HEK293 (cell line): Measurements from ENCODE around the gene PRICKLE1.

Experiments
- CTCF ChIA-PET: fragments of 350-600 bp; formaldehyde crosslinking; extraction: SDS; loops from one replicate; lab custom pipeline; 2021; ENCODE audit warnings: antibody characterized with exemption; lab: Yijun Ruan, JAX
- POLR2A ChIA-PET: fragments of 300-600 bp; formaldehyde crosslinking; extraction: SDS; loops from one replicate; lab custom pipeline; 2020; ENCODE audit warnings: antibody characterized with exemption, inconsistent platforms; lab: Yijun Ruan, JAX
- H3K27ac ChIP-seq: fragments of 200-500 bp; sonication (Bioruptor generic); 2 replicates; pipeline ENCODE4 v1.5.1; 2014; ENCODE audit warnings: low read depth, low read length, control low read depth, inconsistent platforms; ENCODE audit errors: extremely low read depth
- H3K36me3 ChIP-seq, 2 experiments: fragments of 200-500 bp in 1 of 2; sonication (Bioruptor generic) in 1 of 2; 1 replicate in 1 of 2; 2 replicates in 1 of 2; pipeline ENCODE4 v1.5.1; 2014 to 2017; ENCODE audit warnings: inconsistent platforms in 2 of 2, low read length in 2 of 2; ENCODE audit not compliant: control insufficient read depth in 2 of 2, insufficient read depth in 1 of 2
- H3K4me1 ChIP-seq: fragments of 200-500 bp; sonication (Bioruptor generic); 2 replicates; pipeline ENCODE4 v1.5.1; 2014; ENCODE audit warnings: mild to moderate bottlenecking, low read length, inconsistent platforms; ENCODE audit not compliant: control insufficient read depth, insufficient read depth
- H3K4me3 ChIP-seq: 2 replicates; pipeline ENCODE4 v1.5.1; 2011; ENCODE audit warnings: low read depth, mild to moderate bottlenecking, control low read depth, low read length, moderate library complexity
- H3K9me3 ChIP-seq: fragments of 200-500 bp; sonication (Bioruptor generic); 2 replicates; pipeline ENCODE4 v1.5.1; 2014; ENCODE audit warnings: low read depth, low read length, inconsistent platforms; ENCODE audit not compliant: control insufficient read depth, insufficient read depth
- KLF16 ChIP-seq: fragments of 450-650 bp; formaldehyde crosslinking; IDR thresholded peaks from 2 replicates; pipeline ENCODE4 v1.5.1; 2017; ENCODE audit warnings: missing biosample characterization, missing genetic modification characterization
- PRDM2 ChIP-seq: fragments of 450-650 bp; formaldehyde crosslinking; IDR thresholded peaks from 2 replicates; pipeline ENCODE4 v1.5.1; 2016; ENCODE audit warnings: missing biosample characterization, missing genetic modification characterization, borderline replicate concordance
- SP2 ChIP-seq: fragments of 450-650 bp; formaldehyde crosslinking; IDR thresholded peaks from 2 replicates; pipeline ENCODE4 v1.5.1; 2016; ENCODE audit warnings: missing biosample characterization, missing genetic modification characterization
- TCF7L2 ChIP-seq: IDR thresholded peaks from 2 replicates; pipeline ENCODE4 v1.6.1; 2011; ENCODE audit warnings: low read depth, mild to moderate bottlenecking, inconsistent platforms, low read length, moderate library complexity, borderline replicate concordance
- ZBTB1 ChIP-seq: fragments of 450-650 bp; formaldehyde crosslinking; IDR thresholded peaks from 2 replicates; pipeline ENCODE4 v1.5.1; 2016; ENCODE audit warnings: missing biosample characterization, missing genetic modification characterization
- ZBTB48 ChIP-seq: fragments of 450-650 bp; formaldehyde crosslinking; IDR thresholded peaks from 2 replicates; pipeline ENCODE4 v1.5.1; 2016; ENCODE audit warnings: missing biosample characterization, missing genetic modification characterization
- ZEB2 ChIP-seq: fragments of 450-650 bp; formaldehyde crosslinking; IDR thresholded peaks from 2 replicates; pipeline ENCODE4 v1.5.1; 2016; ENCODE audit warnings: missing biosample characterization, missing genetic modification characterization
- ZNF157 ChIP-seq: fragments of 450-650 bp; formaldehyde crosslinking; IDR thresholded peaks from 2 replicates; pipeline ENCODE4 v1.5.1; 2016; ENCODE audit warnings: missing biosample characterization, missing genetic modification characterization
- ZNF23 ChIP-seq: fragments of 450-650 bp; formaldehyde crosslinking; IDR thresholded peaks from 2 replicates; pipeline ENCODE4 v1.5.1; 2016; ENCODE audit warnings: missing biosample characterization, missing genetic modification characterization, borderline replicate concordance
- ZNF24 ChIP-seq: fragments of 450-650 bp; formaldehyde crosslinking; IDR thresholded peaks from 2 replicates; pipeline ENCODE4 v1.5.1; 2016; ENCODE audit warnings: missing biosample characterization, missing genetic modification characterization
- ZNF292 ChIP-seq: fragments of 450-650 bp; formaldehyde crosslinking; IDR thresholded peaks from 2 replicates; pipeline ENCODE4 v1.5.1; 2016; ENCODE audit warnings: low read depth, missing biosample characterization, missing genetic modification characterization, borderline replicate concordance
- ZNF341 ChIP-seq: fragments of 450-650 bp; formaldehyde crosslinking; IDR thresholded peaks from 2 replicates; pipeline ENCODE4; 2016; ENCODE audit warnings: low read depth, missing biosample characterization, missing genetic modification characterization
- ZNF366 ChIP-seq: fragments of 450-650 bp; formaldehyde crosslinking; conservative IDR thresholded peaks from 2 replicates; pipeline ENCODE4 v1.5.1; 2016; ENCODE audit warnings: missing biosample characterization, missing genetic modification characterization
- ZNF433 ChIP-seq: fragments of 450-650 bp; formaldehyde crosslinking; IDR thresholded peaks from 2 replicates; pipeline ENCODE4 v1.5.1; 2016; ENCODE audit warnings: missing biosample characterization, missing genetic modification characterization, low read depth
- ZNF513 ChIP-seq: fragments of 450-650 bp; IDR thresholded peaks from 2 replicates; pipeline ENCODE4 v1.5.1; 2018; ENCODE audit warnings: missing biosample characterization, missing genetic modification characterization
- ZNF521 ChIP-seq: fragments of 450-650 bp; formaldehyde crosslinking; IDR thresholded peaks from 2 replicates; pipeline ENCODE4 v1.5.1; 2017; ENCODE audit warnings: missing biosample characterization, mild to moderate bottlenecking, missing genetic modification characterization
- ZNF560 ChIP-seq: fragments of 450-650 bp; formaldehyde crosslinking; IDR thresholded peaks from 2 replicates; pipeline ENCODE4 v1.5.1; 2017; ENCODE audit warnings: missing biosample characterization, missing genetic modification characterization, borderline replicate concordance
- ZNF670 ChIP-seq: fragments of 450-650 bp; formaldehyde crosslinking; IDR thresholded peaks from 2 replicates; pipeline ENCODE4 v1.5.1; 2016; ENCODE audit warnings: missing biosample characterization, missing genetic modification characterization, low read depth
- ZNF776 ChIP-seq: fragments of 450-650 bp; formaldehyde crosslinking; IDR thresholded peaks from 2 replicates; pipeline ENCODE4 v1.5.0; 2017; ENCODE audit warnings: missing biosample characterization, missing genetic modification characterization, borderline replicate concordance
- ZSCAN23 ChIP-seq: fragments of 450-650 bp; formaldehyde crosslinking; IDR thresholded peaks from 2 replicates; pipeline ENCODE4 v1.5.1; 2016; ENCODE audit warnings: missing biosample characterization, missing genetic modification characterization
- ZXDB ChIP-seq: fragments of 450-650 bp; formaldehyde crosslinking; IDR thresholded peaks from 2 replicates; pipeline ENCODE4 v1.5.1; 2016; ENCODE audit warnings: missing biosample characterization, missing genetic modification characterization

The PRICKLE1 gene

GRCh38 chr12:42556917-42557316 lies 32.6 kb downstream of the PRICKLE1 start:
- Histone ChIP-seq H3K4me1 (no peaks in the 10 kb centered on the region), H3K9me3 (no peaks in the 10 kb centered on the region), H3K36me3 (no peaks in the 10 kb centered on the region; a peak in 1 of 3 replicates), H3K4me3 (no peak overlapping the region), H3K27ac (no peak overlapping the region)
- ChIA-PET CTCF (no interaction called here), POLR2A (no interaction called here)
- no peak for TF ChIP-seq ZNF292 (tag by site-specific recombination)
- TF ChIP-seq ZNF23 (tag by site-specific recombination): no peak
- TF ChIP-seq ZNF560 (tag by site-specific recombination): no peak
- no peak for TF ChIP-seq ZNF366
- no peak for TF ChIP-seq ZEB2
- no peak for TF ChIP-seq PRDM2 (tag by site-specific recombination)
- TF ChIP-seq ZNF513 (tag by site-specific recombination): no peak

- CTCF ChIA-PET: interaction anchor here (0.7 kb wide), 1 partner anchor 34 kb away, joined by 5 read pairs; no protein-coding TSS in a partner anchor
- no peak for TF ChIP-seq TCF7L2
- no peak for TF ChIP-seq ZNF670 (tag by site-specific recombination)
- no peak for TF ChIP-seq ZNF157 (tag by site-specific recombination)
- no peak for TF ChIP-seq ZBTB48 (tag by site-specific recombination)
- no peak for TF ChIP-seq KLF16 (tag by site-specific recombination)
- no peak for TF ChIP-seq ZNF433 (tag by site-specific recombination)
- TF ChIP-seq SP2 (tag by site-specific recombination): no peak
- TF ChIP-seq ZNF24 (tag by site-specific recombination): no peak
- no peak for TF ChIP-seq ZNF776
- TF ChIP-seq ZBTB1 (tag by site-specific recombination): no peak
- no peak for TF ChIP-seq ZSCAN23 (tag by site-specific recombination)
- TF ChIP-seq ZXDB: no peak
- TF ChIP-seq ZNF521: no peak
- no peak for TF ChIP-seq ZNF341
- TF ChIP-seq, all 188 proteins: peak for 0
- no peak overlapping the region for H3K4me3 ChIP-seq
- no peaks in the 10 kb centered on the region for H3K36me3 ChIP-seq
- POLR2A ChIA-PET: no interaction called here
- H3K27ac ChIP-seq: no peak overlapping the region
- H3K4me1 ChIP-seq: no peaks in the 10 kb centered on the region
- no peaks in the 10 kb centered on the region for H3K9me3 ChIP-seq
These were observed 36.7 kb downstream of the PRICKLE1 start for GRCh38 chr12:42552822-42553221.
